KMS-11 (cell line): Measurements from ENCODE around the gene PATJ.
A peak's percentile ranks its signal among the peaks of the same experiment; 100 is the strongest.
"Not testable (repeated sequence)": the region's sequence is repeated elsewhere in the genome, so short reads cannot be mapped to it uniquely, and the experiment has no call there.

Source experiments
- H2AFZ ChIP-seq: fragments of 200-600 bp; sonication (generic); 2 replicates; pipeline ENCODE4 v1.6.1; 2016; ENCODE audit warnings: antibody characterized with exemption, mixed run types, low read depth
- H3K27ac ChIP-seq: fragments of 200-600 bp; sonication (generic); 2 replicates; pipeline ENCODE4 v1.6.1; 2016; ENCODE audit warnings: mild to moderate bottlenecking, mixed run types
- H3K27me3 ChIP-seq: fragments of 200-600 bp; sonication (generic); 2 replicates; pipeline ENCODE4 v1.6.1; 2017; ENCODE audit warnings: mild to moderate bottlenecking, low read depth, mixed run types, moderate library complexity; ENCODE audit not compliant: insufficient read depth
- H3K36me3 ChIP-seq: fragments of 200-600 bp; sonication (generic); 2 replicates; pipeline ENCODE4 v1.6.1; 2017; ENCODE audit warnings: mild to moderate bottlenecking, mixed run types; ENCODE audit not compliant: insufficient read depth
- H3K4me1 ChIP-seq: fragments of 200-600 bp; sonication (generic); 2 replicates; pipeline ENCODE4 v1.6.1; 2016; ENCODE audit warnings: mild to moderate bottlenecking, low read depth, mixed run types; ENCODE audit not compliant: poor library complexity, severe bottlenecking
- H3K4me2 ChIP-seq: fragments of 200-600 bp; sonication (generic); 2 replicates; pipeline ENCODE4 v1.7.0; 2016; ENCODE audit warnings: mild to moderate bottlenecking, mixed run types
- H3K4me3 ChIP-seq: fragments of 200-600 bp; sonication (generic); IDR thresholded peaks from 2 replicates; pipeline ENCODE4 v1.6.1; 2017; ENCODE audit warnings: low read depth, low read length, mixed read lengths; ENCODE audit not compliant: insufficient read depth
- H3K79me2 ChIP-seq: fragments of 200-600 bp; sonication (generic); 2 replicates; pipeline ENCODE4 v1.6.1; 2016; ENCODE audit warnings: low read depth, mixed run types; ENCODE audit not compliant: insufficient read depth
- H3K9ac ChIP-seq: fragments of 200-600 bp; sonication (generic); 2 replicates; pipeline ENCODE4 v1.6.1; 2016; ENCODE audit warnings: mild to moderate bottlenecking, mixed run types
- H4K20me1 ChIP-seq: fragments of 200-600 bp; sonication (generic); 2 replicates; pipeline ENCODE4 v1.6.1; 2016; ENCODE audit warnings: mild to moderate bottlenecking, mixed run types; ENCODE audit not compliant: insufficient read depth
- TF ChIP-seq, protein P1 (sequence below): fragments of 200-600 bp; sonication (generic); conservative IDR thresholded peaks from 2 replicates; pipeline ENCODE4 v1.6.1; 2017; ENCODE audit warnings: low read depth, mild to moderate bottlenecking, antibody characterized with exemption, low read length, moderate library complexity, mixed read lengths

PATJ gene

GRCh38 chr1:61727544-61727943 is 14.7 kb upstream of the PATJ start:
- H3K36me3 ChIP-seq, result no peaks in the 10 kb centered on the region
- H3K79me2 ChIP-seq, result peaks cover 16% of the 10 kb centered on the region
- peaks cover 16% of the 10 kb centered on the region for H3K4me1 ChIP-seq
- H4K20me1 ChIP-seq, result no peaks in the 10 kb centered on the region
- H2AFZ ChIP-seq, result no peak overlapping the region
- H3K27me3 ChIP-seq, result no peaks in the 10 kb centered on the region
- no peak overlapping the region for H3K9ac ChIP-seq
- no peak overlapping the region for H3K27ac ChIP-seq
- no peak overlapping the region for H3K4me3 ChIP-seq
- H3K4me2 ChIP-seq, result no peak overlapping the region
- TF ChIP-seq, protein P1, sequence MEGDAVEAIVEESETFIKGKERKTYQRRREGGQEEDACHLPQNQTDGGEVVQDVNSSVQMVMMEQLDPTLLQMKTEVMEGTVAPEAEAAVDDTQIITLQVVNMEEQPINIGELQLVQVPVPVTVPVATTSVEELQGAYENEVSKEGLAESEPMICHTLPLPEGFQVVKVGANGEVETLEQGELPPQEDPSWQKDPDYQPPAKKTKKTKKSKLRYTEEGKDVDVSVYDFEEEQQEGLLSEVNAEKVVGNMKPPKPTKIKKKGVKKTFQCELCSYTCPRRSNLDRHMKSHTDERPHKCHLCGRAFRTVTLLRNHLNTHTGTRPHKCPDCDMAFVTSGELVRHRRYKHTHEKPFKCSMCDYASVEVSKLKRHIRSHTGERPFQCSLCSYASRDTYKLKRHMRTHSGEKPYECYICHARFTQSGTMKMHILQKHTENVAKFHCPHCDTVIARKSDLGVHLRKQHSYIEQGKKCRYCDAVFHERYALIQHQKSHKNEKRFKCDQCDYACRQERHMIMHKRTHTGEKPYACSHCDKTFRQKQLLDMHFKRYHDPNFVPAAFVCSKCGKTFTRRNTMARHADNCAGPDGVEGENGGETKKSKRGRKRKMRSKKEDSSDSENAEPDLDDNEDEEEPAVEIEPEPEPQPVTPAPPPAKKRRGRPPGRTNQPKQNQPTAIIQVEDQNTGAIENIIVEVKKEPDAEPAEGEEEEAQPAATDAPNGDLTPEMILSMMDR, result no peak

DNA sequence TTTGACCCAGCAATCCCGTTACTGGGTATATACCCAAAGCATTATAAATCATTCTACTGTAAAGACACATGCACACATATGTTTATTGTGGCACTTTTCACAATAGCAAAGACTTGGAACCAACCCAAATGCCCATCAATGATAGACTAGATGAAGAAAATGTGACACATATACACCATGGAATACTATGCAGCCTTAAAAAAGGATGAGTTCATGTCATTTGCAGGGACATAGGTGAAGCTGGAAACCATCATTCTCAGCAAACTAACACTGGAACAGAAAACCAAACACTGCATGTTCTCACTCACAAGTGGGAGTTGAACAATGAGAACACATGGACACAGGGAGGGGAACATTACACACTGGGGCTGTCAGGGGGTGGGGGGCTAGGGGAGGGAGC is 11.6 kb upstream of the PATJ start:
- H3K4me2 ChIP-seq, H2AFZ ChIP-seq: not testable (repeated sequence)

DNA sequence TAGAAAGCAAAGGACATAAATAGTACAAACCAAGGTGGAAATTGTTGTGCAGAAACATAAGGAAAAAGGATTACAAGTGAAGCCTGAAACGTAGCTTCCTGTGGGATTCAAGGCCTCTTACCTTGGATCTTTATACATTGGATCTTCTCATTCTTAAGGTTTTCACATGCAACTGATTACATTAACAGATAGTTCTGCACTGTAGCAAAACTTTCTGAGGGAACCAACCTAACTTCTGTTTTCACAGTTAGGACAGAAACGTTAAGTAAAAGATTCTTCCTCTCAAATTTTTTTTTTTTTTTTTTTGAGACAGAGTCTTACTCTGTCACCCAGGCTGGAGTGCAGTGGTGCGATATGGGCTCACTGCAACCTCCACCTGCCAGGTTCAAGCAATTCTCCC is 9.6 kb upstream of the PATJ start:
- TF ChIP-seq, protein P1, result no peak
- no peak overlapping the region for H3K4me3 ChIP-seq
- H3K4me2 ChIP-seq, result no peak overlapping the region
- H2AFZ ChIP-seq, result no peak overlapping the region
- H3K27ac ChIP-seq, result no peak overlapping the region
- no peaks in the 10 kb centered on the region for H4K20me1 ChIP-seq
- no peaks in the 10 kb centered on the region for H3K4me1 ChIP-seq
- H3K27me3 ChIP-seq, result no peaks in the 10 kb centered on the region
- H3K79me2 ChIP-seq, result no peaks in the 10 kb centered on the region
- H3K36me3 ChIP-seq, result no peaks in the 10 kb centered on the region
- no peak overlapping the region for H3K9ac ChIP-seq

More for the DNA sequence above, 11.6 kb upstream of the PATJ start:
- H3K36me3 ChIP-seq, H3K9ac ChIP-seq, H3K79me2 ChIP-seq, H4K20me1 ChIP-seq, H3K4me3 ChIP-seq, H3K27me3 ChIP-seq, H3K4me1 ChIP-seq, H3K27ac ChIP-seq: not testable (repeated sequence)

DNA sequence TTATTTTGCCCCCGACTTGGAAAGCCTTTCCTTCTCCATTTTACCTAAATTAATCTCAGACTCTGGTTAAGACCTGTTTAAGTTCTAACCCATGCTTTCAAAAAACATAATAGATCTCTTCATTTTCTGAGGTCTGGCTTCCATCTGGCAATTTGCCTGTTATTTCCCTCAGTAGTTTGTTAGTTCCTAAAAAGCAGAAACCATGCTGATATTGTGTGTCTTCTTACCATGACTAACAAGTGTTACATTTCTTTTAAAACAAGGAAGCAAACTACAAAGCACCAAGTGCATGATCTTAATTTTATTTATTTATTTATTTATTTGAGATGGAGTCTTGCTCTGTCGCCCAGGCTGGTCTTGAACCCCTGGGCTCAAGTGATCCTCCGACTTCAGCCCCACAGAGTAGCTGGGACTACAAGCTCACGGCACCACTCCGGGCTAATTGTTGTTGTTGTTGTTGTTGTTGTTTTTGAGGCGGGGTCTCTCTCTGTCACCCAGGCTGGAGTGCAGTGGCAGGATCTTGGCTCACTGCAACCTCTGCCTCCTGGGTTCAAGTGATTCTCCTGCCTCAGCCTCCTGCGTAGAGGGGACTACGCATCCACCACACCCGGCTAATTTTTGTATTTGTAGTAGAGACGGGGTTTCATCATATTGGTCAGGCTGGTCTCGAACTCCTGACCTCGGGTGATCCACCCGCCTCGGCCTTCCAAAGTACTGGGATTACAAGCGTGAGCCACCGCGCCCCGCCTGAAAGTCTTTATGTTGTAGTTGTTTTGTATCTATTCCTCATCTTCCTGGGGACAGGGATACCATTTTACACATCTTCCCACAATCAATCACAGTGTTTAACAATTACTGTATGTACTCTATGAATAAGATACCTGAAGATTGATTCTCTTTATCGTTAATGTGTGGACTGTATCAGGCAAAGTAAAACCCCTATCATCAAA is 1.3 kb upstream of the PATJ start:
- no peaks in the 10 kb centered on the region for H3K36me3 ChIP-seq
- peak overlapping the region; percentile 70 for H2AFZ ChIP-seq
- H3K4me2 ChIP-seq, result peak overlapping the region; percentile 41; the same call in 1 of the 2 replicates
- TF ChIP-seq, protein P1, result no peak
- H3K79me2 ChIP-seq, result no peaks in the 10 kb centered on the region
- H3K27me3 ChIP-seq, result no peaks in the 10 kb centered on the region
- H4K20me1 ChIP-seq, result no peaks in the 10 kb centered on the region
- peak overlapping the region; percentile 27 for H3K4me3 ChIP-seq
- H3K9ac ChIP-seq, result no peak overlapping the region
- no peaks in the 10 kb centered on the region for H3K4me1 ChIP-seq
- H3K27ac ChIP-seq, result no peak overlapping the region
